GM06990 (cell line): ENCODE measurements around the gene THRAP3.

Source experiments
- DNase-seq: peaks from one replicate; pipeline ENCODE4 v3.0.0-alpha.2; 2011; ENCODE audit not compliant: insufficient read length; ENCODE audit errors: extremely low read depth
- H3K27me3 ChIP-seq: replicated peaks from 2 replicates; pipeline ENCODE4 v1.6.0; 2011; ENCODE audit warnings: low read length; ENCODE audit not compliant: control insufficient read depth, insufficient read depth
- H3K36me3 ChIP-seq: 2 replicates; pipeline ENCODE4 v1.5.1; 2011; ENCODE audit warnings: low read length; ENCODE audit not compliant: control insufficient read depth, insufficient read depth
- H3K4me3 ChIP-seq: replicated peaks from 2 replicates; pipeline ENCODE4 v1.5.1; 2011; ENCODE audit warnings: low read depth, mild to moderate bottlenecking, control low read depth, low read length
- CTCF ChIP-seq: IDR thresholded peaks from 2 replicates; pipeline ENCODE4 v1.5.1; 2011; ENCODE audit warnings: low read length, control low read depth, mild to moderate bottlenecking, inconsistent platforms; ENCODE audit not compliant: insufficient read depth, poor library complexity, severe bottlenecking

THRAP3 gene

DNA sequence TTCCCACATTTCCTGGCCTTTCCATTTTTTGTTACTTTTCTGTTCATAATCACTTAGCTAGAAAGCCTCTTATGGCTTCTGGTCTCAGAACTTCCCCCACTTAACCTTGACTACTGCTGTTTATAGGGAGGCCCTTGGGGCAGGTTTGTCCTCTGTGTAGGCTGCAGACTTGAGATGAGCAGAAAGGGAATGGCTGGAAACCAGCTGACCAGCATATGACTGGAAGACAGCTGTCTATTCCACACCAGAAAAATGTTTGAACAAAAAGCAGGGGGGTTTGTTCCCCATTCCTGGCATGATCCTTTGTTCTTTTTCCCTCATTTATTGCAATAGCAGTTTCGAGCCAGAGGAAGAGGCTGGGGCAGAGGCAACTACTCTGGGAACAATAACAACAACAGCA, 77.0 kb downstream of the THRAP3 start:
- DNase-seq, result no peak
- H3K4me3 ChIP-seq, result no peak overlapping the region
- TF ChIP-seq CTCF, result no peak
- H3K27me3 ChIP-seq, result no peaks in the 10 kb centered on the region
- H3K36me3 ChIP-seq, result peaks cover 26% of the 10 kb centered on the region

DNA sequence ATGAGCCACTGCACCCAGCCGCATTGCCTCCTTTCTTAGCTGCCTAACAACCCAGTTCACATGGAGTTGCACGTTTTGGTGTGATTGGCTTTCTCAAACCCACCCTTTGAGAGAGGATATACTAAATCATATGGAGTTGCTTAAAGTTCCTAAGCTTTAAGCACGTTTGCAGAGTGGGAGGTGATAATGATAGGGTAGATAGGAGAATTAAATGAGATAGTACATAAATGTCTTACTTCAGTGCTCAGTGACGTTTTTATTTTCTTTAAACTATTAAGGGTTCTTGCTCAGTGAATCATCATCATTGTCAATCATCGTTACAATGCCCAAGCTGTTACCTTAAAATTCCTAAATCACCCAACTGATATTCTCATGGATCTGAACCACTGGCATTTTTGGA, 79.0 kb downstream of the THRAP3 start:
- no peak for DNase-seq
- peaks cover 20% of the 10 kb centered on the region for H3K36me3 ChIP-seq
- no peak overlapping the region for H3K4me3 ChIP-seq
- no peak for TF ChIP-seq CTCF
- H3K27me3 ChIP-seq, result no peaks in the 10 kb centered on the region

GRCh38 chr1:36303650-36304360, 79.6 kb downstream of the THRAP3 start:
- TF ChIP-seq CTCF, result no peak
- DNase-seq, result no peak
- no peak overlapping the region for H3K4me3 ChIP-seq
- peaks cover 16% of the 10 kb centered on the region for H3K36me3 ChIP-seq
- no peaks in the 10 kb centered on the region for H3K27me3 ChIP-seq

DNA sequence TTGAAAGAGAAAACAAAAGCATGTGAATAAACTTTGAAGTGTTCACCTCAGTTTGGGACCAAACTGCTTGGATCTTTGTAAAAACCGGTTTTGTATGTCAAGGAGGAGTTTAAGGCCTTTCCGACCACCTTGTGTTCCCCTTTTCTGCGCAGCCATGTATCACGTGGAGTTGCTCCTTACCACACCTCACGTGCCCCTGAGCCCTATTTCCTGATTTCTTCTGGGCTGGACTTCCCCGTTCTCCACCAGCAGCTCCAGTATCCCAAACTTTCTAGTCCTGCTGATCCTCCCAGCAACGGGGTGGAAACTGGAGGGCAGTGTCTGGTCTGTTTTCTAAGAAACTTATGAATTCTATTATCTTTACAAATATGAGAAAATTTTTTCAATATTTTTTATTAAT, 80.3 kb downstream of the THRAP3 start:
- Histone ChIP-seq H3K4me3 (no peak overlapping the region), H3K36me3 (peaks cover 16% of the 10 kb centered on the region), H3K27me3 (no peaks in the 10 kb centered on the region)
- DNase-seq, result no peak
- no peak for TF ChIP-seq CTCF

DNA sequence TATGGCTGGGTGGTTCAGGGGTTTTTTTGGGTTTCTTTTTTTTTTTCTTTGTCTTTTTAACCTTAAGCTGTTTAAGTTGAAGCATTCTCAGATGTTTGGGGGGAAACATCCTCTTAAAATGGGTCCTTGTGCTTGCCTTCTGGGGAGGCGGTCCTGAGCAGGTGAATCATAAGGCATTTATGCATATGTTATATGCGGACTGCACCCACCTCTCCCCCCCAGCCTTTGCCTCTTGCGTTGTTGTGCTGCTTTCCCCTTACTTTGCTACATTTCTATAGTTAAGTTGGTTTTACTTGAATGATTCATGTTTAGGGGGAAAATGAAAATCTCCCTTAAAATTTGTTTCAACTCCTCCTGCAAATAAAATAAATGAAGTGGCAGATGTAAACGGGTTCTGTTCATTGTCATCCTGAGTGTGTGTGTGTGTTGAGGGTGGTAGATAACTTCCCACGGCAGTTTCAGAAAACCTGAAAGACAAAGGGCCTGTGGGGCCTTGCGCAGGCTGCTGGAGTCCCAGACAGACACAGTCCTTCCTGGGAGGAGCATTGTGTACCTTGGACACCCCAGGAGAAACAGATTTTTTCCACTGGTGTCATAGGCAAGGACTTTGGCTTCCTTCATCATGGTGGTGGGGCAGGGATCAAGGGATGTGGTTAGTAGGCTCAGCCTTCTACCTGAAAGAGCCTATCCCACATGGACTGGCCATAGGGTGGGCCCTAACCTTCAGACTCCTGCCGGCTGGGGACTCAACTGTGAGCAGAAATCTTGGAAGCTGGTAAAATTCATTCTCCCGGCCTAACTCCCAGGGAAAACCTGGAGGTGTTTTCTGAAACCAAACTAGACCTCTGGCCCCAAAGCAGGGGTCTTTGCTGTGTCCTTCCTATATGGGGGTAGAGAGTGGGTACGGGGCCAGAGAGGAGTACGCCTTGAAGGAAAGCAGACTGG, 81.0 kb downstream of the THRAP3 start:
- H3K36me3 ChIP-seq, result peaks cover 16% of the 10 kb centered on the region

More for the DNA sequence above, 81.0 kb downstream of the THRAP3 start:
- no peaks in the 10 kb centered on the region for H3K27me3 ChIP-seq
- no peak overlapping the region for H3K4me3 ChIP-seq
- TF ChIP-seq CTCF, result no peak
- DNase-seq, result no peak
